Ishikawa (cell line): Measurements from ENCODE around the gene TANK.

Source experiments
- CEBPB ChIP-seq: IDR thresholded peaks from 2 replicates; pipeline ENCODE4 v1.6.1; 2012
- CREB1 ChIP-seq: IDR thresholded peaks from 2 replicates; pipeline ENCODE4 v1.6.1; 2012; ENCODE audit warnings: low read depth
- EGR1 ChIP-seq: IDR thresholded peaks from 2 replicates; pipeline ENCODE4 v1.6.1; 2012
- EP300 ChIP-seq: IDR thresholded peaks from 2 replicates; pipeline ENCODE4 v1.6.1; 2012; ENCODE audit warnings: borderline replicate concordance
- FOXM1 ChIP-seq: IDR thresholded peaks from 2 replicates; pipeline ENCODE4 v1.6.1; 2012; ENCODE audit warnings: low read depth, borderline replicate concordance
- MAX ChIP-seq: IDR thresholded peaks from 2 replicates; pipeline ENCODE4 v1.6.1; 2012
- NFIC ChIP-seq: IDR thresholded peaks from 2 replicates; pipeline ENCODE4 v1.6.1; 2012
- RAD21 ChIP-seq: IDR thresholded peaks from 2 replicates; pipeline ENCODE4 v1.6.1; 2012; ENCODE audit warnings: low read depth
- REST ChIP-seq: IDR thresholded peaks from 2 replicates; pipeline ENCODE4 v1.6.1; 2012; ENCODE audit warnings: low read depth, mild to moderate bottlenecking
- TAF1 ChIP-seq: IDR thresholded peaks from 2 replicates; pipeline ENCODE4 v1.6.1; 2012; ENCODE audit warnings: low read depth, mild to moderate bottlenecking
- TCF12 ChIP-seq: IDR thresholded peaks from 2 replicates; pipeline ENCODE4 v1.6.1; 2012; ENCODE audit warnings: low read depth
- TEAD4 ChIP-seq: IDR thresholded peaks from 2 replicates; pipeline ENCODE4 v1.6.1; 2012
- USF1 ChIP-seq: IDR thresholded peaks from 2 replicates; pipeline ENCODE4 v1.6.1; 2012
- YY1 ChIP-seq: IDR thresholded peaks from 2 replicates; pipeline ENCODE4 v1.6.1; 2012; ENCODE audit warnings: low read depth
- ZBTB7A ChIP-seq: IDR thresholded peaks from 2 replicates; pipeline ENCODE4 v1.6.1; 2012; ENCODE audit warnings: low read depth

The TANK gene

GRCh38 chr2:161169335-161169734, 9.1 kb downstream of the TANK start:
- TF ChIP-seq CREB1 (no peak), RAD21 (no peak), FOXM1 (no peak), ZBTB7A (no peak), EGR1 (no peak), YY1 (no peak), TCF12 (no peak), MAX (no peak), USF1 (no peak), TAF1 (no peak), NFIC (no peak)

GRCh38 chr2:161170377-161170776, 10.1 kb downstream of the TANK start:
- TF ChIP-seq USF1 (no peak), CREB1 (no peak), FOXM1 (no peak), RAD21 (no peak), EP300 (no peak), TAF1 (no peak), ZBTB7A (no peak), NFIC (no peak), TCF12 (no peak), EGR1 (no peak), YY1 (no peak), TEAD4 (no peak)

DNA sequence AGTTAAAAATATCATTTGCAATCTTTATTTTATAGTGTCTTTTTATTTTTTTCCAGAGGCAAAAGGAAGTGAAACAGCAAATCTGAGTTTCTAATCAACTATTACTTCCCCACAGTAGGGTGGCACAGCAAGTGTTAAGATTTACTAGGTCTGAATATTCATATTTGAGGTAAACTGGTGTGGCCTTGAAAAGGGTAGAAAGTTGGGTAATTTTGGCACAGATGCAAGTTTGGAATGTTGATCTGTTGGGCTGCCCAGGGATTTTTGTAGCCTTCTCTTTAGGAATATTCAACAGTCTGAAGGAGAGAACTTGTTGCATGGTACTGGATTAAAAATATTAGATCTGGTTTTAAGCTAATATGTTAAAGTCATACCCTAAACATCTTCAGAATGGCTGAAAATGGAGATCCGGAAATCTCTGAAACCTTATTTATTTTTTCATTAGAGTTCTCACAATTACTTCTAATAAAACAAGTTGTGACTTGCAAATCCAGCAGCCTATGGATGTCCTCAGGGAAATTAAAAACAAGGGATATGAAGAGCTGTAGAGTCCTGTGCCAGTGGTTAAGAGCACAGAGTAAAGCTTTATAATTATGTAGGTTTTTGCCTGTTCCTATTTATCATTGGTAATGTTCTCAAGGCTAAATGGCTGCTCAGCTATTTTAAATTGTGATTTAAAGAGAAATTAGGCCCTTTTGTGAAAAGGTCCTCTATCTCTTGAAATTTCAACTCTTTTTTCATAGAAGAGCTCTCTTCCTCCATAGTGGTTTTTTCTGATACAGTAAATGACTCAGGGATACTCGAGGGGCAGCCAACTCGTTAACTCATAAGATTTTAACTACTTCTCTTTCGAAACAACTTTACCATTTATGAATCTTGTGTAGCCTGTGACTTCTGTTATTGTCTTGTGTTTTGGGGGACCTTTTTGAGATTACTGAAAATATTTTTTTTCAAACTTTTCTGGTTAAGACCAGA, 11.0 kb downstream of the TANK start:
- no peak for TF ChIP-seq RAD21
- no peak for TF ChIP-seq CREB1
- TF ChIP-seq CEBPB = no peak
- no peak for TF ChIP-seq USF1
- TF ChIP-seq REST = no peak
- TF ChIP-seq ZBTB7A = no peak
- no peak for TF ChIP-seq FOXM1
- TF ChIP-seq TEAD4 = no peak
- no peak for TF ChIP-seq EP300
- TF ChIP-seq TAF1 = no peak
- no peak for TF ChIP-seq MAX

DNA sequence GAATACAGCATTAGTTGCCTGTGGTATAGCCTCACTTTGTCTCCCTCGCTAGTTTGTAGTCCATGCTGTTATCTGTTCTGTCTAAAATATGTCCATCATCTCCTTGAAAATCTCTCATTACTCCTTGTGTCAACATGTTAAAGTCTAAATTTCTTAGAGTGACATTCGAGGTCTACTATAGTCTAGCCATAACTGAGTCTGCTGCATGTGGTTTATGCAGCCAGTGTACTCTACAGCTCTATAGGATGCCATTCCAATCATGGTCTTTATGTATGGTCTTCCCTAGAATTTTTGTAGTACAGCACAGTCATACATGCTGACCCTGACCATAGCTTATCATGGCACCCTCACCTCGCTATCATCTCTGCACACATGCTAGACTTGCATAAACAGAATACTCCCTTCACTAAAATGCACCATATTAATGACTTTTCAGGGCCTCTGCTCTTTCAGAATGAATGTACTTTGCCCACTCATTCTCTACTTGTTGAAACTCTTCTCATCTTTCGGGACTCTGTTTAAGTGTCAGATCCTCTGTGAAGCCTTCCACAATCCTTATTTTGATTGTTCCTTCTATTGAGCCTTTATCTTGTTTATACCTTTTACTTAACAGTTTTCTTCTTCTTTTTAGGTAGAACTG, 12.8 kb downstream of the TANK start:
- TF ChIP-seq TAF1 (no peak), NFIC (no peak), ZBTB7A (no peak), TCF12 (no peak), EGR1 (no peak), REST (no peak), TEAD4 (no peak), RAD21 (no peak), CEBPB (no peak), FOXM1 (no peak), YY1 (no peak), MAX (no peak), USF1 (no peak), EP300 (no peak), CREB1 (no peak)
